Gastrocnemius medialis (tissue), 4 donors: ENCODE results near the gene C10orf95. TPM values are rescaled to one million over a fixed set of nuclear protein-coding genes. Genes with fewer than 3 reads are reported as not detected.

Experiments used
- ATAC-seq, 2 donors: fragments of 150-250 bp; one replicate each; pipeline ENCODE4 v1.9.1; 2016
- DNase-seq, 2 donors: peaks; one replicate each; pipeline ENCODE4 v3.0.0-alpha.2; 2019
- H3K27ac ChIP-seq, 4 donors: fragments of 200-600 bp; sonication (generic); 1 replicate in 1 of 4; 2 replicates in 3 of 4; pipeline ENCODE4 v1.5.1; 2016 to 2018; ENCODE audit warnings: mild to moderate bottlenecking in 2 of 4, moderate library complexity in 1 of 4
- H3K27me3 ChIP-seq, 3 donors: fragments of 200-600 bp; sonication (generic) in 2 of 3; 1 replicate in 1 of 3; 2 replicates in 2 of 3; pipeline versions ENCODE4 v1.5.1 to v1.6.0; 2016 to 2019; ENCODE audit warnings: mild to moderate bottlenecking in 1 of 3, moderate library complexity in 1 of 3
- H3K36me3 ChIP-seq, 2 donors: fragments of 200-600 bp; sonication (generic) in 1 of 2; one replicate each; pipeline ENCODE4 v1.5.1; 2017 to 2018
- H3K4me1 ChIP-seq, 2 donors: fragments of 200-600 bp; sonication (generic) in 1 of 2; one replicate each; pipeline ENCODE4 v1.5.1; 2016 to 2017; ENCODE audit warnings: mild to moderate bottlenecking in 2 of 2
- H3K4me3 ChIP-seq, 4 donors: fragments of 200-600 bp; sonication (generic) in 3 of 4; 1 replicate in 1 of 4; 2 replicates in 3 of 4; pipeline ENCODE4 v1.5.1; 2016 to 2019; ENCODE audit warnings: mild to moderate bottlenecking in 2 of 4
- H3K9me3 ChIP-seq, 3 donors: fragments of 200-600 bp; sonication (generic) in 2 of 3; 1 replicate in 1 of 3; 2 replicates in 2 of 3; pipeline ENCODE4 v1.5.1; 2016 to 2019
- POLR2A ChIP-seq, 2 donors: fragments of 450-650 bp; IDR thresholded peaks; one replicate each; pipeline ENCODE4 v1.6.1; 2017; ENCODE audit warnings: antibody characterized with exemption in 2 of 2, mild to moderate bottlenecking in 2 of 2, moderate library complexity in 2 of 2
- in situ Hi-C, 4 donors: fragments of 200-750 bp; cut with MboI; loops; one replicate each; pipeline versions ENCODE4 v1.15.0 to v1.8.0; 2017; ENCODE audit warnings: low sequenced_read_pairs in 4 of 4
- intact Hi-C: fragments of 100-400 bp; cut with DNase I; formaldehyde crosslinking; loops from one replicate; pipeline ENCODE4 v1.15.1; 2023; ENCODE audit warnings: low total_unique reads
- total RNA-seq, 4 donors: library from RNA; depleted of rRNA; stranded (reverse); fragments of >200 nt; gene quantifications; one replicate each; pipeline versions ENCODE4 v1.1.0 to v1.2.3, GENCODE V29; 2016
- TF ChIP-seq, protein P1 (sequence below), 5 experiments: fragments of 450-650 bp in 3 of 5; fragments of 200-600 bp in 2 of 5; sonication (generic) in 2 of 5; IDR thresholded peaks in 4 of 5; conservative IDR thresholded peaks in 1 of 5; 1 replicate in 4 of 5; 2 replicates in 1 of 5; pipeline ENCODE4 v1.5.1; 2016 to 2019; ENCODE audit warnings: antibody characterized with exemption in 5 of 5, mild to moderate bottlenecking in 3 of 5, moderate library complexity in 3 of 5

Gene C10orf95
- total RNA-seq, 4 donors from 2014 or later = not detected

DNA sequence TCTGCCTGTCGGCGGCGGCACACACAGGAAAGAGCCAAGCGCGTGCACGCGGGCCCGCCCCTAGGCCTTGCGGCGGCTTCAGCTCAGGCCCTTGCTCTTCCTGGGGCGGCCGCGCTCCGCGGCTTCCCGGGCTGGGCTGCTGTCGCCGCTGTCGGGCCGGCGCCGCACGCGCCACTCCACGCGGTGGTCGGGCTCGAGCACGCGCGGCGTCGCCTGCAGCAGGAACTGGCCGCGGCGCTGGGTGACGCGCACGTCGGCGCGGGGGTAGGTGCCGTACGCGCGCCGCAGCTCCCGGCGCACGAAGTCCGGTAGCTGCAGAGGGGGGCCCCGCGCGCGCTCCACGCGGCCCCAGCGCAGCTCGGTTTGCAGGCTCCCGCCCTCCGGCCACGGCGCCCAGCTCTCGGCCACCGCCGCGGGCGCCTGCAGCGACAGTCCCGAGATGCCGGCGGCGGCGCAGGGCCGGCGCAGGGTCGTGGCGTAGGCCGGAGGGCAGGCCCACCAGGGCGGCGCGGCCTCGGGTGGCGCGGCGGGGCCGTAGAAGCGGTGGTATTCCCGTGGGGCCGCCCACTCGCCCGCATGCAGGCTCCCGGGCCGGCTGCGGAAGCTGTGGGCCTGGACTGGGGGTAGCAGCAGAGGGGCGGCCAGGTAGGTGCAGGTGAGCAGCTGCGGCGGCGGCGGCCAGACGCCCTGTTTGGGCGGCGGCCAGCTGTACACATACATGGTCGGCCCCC lies 804 bp downstream of the C10orf95 start:
- in situ Hi-C loops (no loop called here), intact Hi-C loops (loop anchor here (1.0 to 2.0 kb wide), 3 partner anchors 18 to 52 kb away; partner anchors contain the start of gene CUEDC2)
- Histone ChIP-seq H3K27me3 (no peaks in the 10 kb centered on the region), H3K9me3 (no peaks in the 10 kb centered on the region), H3K4me3 (peak overlapping the region; percentile 42 to 98 (median 74)), H3K4me1 (peaks cover 10 to 16% of the 10 kb centered on the region in 2 donors), H3K36me3 (no peaks in the 10 kb centered on the region), H3K27ac (peak overlapping the region; percentile 75 to 93 (median 86))
- ATAC-seq (peak; percentile 84 to 86), DNase-seq (peak; percentile 42 to 75)
- TF ChIP-seq POLR2A (IDR thresholded peaks at IDR 0.05) = peak; percentile 59 to 72
- TF ChIP-seq, protein P1, sequence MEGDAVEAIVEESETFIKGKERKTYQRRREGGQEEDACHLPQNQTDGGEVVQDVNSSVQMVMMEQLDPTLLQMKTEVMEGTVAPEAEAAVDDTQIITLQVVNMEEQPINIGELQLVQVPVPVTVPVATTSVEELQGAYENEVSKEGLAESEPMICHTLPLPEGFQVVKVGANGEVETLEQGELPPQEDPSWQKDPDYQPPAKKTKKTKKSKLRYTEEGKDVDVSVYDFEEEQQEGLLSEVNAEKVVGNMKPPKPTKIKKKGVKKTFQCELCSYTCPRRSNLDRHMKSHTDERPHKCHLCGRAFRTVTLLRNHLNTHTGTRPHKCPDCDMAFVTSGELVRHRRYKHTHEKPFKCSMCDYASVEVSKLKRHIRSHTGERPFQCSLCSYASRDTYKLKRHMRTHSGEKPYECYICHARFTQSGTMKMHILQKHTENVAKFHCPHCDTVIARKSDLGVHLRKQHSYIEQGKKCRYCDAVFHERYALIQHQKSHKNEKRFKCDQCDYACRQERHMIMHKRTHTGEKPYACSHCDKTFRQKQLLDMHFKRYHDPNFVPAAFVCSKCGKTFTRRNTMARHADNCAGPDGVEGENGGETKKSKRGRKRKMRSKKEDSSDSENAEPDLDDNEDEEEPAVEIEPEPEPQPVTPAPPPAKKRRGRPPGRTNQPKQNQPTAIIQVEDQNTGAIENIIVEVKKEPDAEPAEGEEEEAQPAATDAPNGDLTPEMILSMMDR (IDR thresholded peaks at IDR 0.05 in 4 of 5, conservative IDR thresholded peaks at IDR 0.05 in 1 of 5) = peak in 2 of 5 experiments; percentile 6 to 12

DNA sequence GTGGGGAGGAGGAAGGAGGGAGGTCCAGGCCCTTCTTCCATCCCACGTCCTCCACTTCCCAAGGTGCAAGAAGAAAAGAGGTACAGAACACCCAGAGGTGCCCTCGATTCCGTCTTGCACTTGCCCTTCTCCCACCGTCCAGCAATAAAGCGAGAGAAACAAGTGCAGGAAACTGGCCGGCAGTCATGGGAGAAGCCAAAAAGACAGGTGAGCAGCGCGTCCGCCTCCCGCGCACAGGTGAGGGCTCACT lies 1.3 kb downstream of the C10orf95 start:
- peaks cover 10 to 16% of the 10 kb centered on the region in 2 donors for H3K4me1 ChIP-seq
- TF ChIP-seq POLR2A (IDR thresholded peaks at IDR 0.05) = no peak
- TF ChIP-seq, protein P1 (IDR thresholded peaks at IDR 0.05 in 4 of 5, conservative IDR thresholded peaks at IDR 0.05 in 1 of 5) = no peak
- DNase-seq (no peak), ATAC-seq (peak; percentile 4 to 17)
- no peaks in the 10 kb centered on the region for H3K36me3 ChIP-seq
- no peaks in the 10 kb centered on the region for H3K27me3 ChIP-seq
- H3K27ac ChIP-seq = peak overlapping the region; percentile 60 to 93 (median 82)
- in situ Hi-C loops (no loop called here), intact Hi-C loops (loop anchor here (1.0 to 2.0 kb wide), 3 partner anchors 18 to 51 kb away; partner anchors contain the start of gene CUEDC2)
- H3K9me3 ChIP-seq = no peaks in the 10 kb centered on the region
- peak overlapping the region; percentile 42 to 98 (median 74) for H3K4me3 ChIP-seq

DNA sequence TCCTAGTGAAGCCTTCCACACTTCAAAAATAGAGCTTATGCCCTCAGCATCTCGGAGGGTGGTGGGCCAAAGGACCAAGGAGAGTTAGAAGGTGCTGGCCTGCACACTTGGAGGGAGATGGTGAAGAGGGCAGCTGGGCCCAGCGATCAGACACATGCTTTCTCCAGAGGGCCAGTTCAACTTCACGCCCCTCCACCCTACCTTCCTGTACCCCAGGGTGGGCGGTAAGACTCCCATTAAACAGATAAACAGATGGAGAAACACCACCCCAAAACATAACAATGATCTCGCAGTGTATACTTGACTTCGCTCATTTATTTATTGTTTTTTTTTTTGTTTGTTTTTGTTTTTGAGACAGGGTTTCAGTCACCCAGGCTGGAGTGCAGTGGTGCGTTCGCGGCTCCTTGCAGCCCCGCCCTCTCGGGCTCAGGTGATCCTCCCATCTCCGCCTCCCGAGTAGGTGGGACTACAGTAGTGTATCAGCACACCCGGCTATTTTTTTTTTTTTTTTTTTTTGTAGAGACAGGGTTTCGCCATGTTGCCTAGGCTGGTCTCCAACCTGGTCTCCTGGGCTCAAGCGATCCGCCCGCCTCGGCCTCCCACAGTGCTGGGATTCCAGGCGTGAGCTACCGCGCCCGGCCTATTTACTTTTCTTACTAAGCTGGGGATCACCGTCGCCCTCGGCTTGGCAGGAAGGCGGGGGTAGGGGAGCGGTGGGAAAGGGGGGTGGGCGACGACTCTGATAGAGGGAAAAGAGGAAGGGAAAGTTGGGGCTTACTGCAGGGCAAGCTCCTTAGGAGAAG lies 1.8 kb downstream of the C10orf95 start:
- intact Hi-C loops = loop anchor here (1.0 to 2.0 kb wide), 3 partner anchors 17 to 51 kb away; partner anchors contain the start of gene CUEDC2
- ATAC-seq = peak; percentile 16 to 21
- Histone ChIP-seq H3K4me1 (peaks cover 10 to 16% of the 10 kb centered on the region in 2 donors), H3K4me3 (peak overlapping the region; percentile 42 to 98 (median 74)), H3K27me3 (no peaks in the 10 kb centered on the region), H3K9me3 (no peaks in the 10 kb centered on the region), H3K36me3 (no peaks in the 10 kb centered on the region), H3K27ac (peak overlapping the region; percentile 60 to 93 (median 82))
- no peak for TF ChIP-seq POLR2A (IDR thresholded peaks at IDR 0.05)
- TF ChIP-seq, protein P1 (IDR thresholded peaks at IDR 0.05 in 4 of 5, conservative IDR thresholded peaks at IDR 0.05 in 1 of 5) = no peak
- in situ Hi-C loops = no loop called here
- peak in 1 of 2 donors; percentile 52 for DNase-seq

DNA sequence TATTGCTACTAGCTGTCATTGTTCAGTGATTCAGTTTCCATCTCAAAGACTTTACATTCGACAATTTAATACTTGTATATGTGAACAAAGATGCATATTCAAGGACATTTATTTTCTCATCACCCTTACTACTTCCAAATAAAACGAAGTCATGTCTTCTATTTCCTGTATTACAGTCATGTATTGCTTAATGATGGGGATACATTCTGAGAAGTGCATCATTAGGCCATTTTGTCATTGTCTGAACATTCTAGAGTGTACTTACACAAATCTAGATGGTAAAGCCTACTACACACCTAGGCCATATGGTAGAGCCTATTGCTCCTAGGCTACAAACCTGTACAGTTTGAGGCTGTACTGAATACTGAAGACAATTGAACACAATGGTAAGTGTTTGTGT lies 6.5 kb downstream of the C10orf95 start:
- H3K27ac ChIP-seq = no peak overlapping the region
- no peaks in the 10 kb centered on the region for H3K9me3 ChIP-seq
- no peaks in the 10 kb centered on the region for H3K27me3 ChIP-seq
- no peak for ATAC-seq
- intact Hi-C loops (no loop called here), in situ Hi-C loops (no loop called here)
- no peak for DNase-seq
- peaks cover 0 to 3% of the 10 kb centered on the region in 2 donors for H3K4me1 ChIP-seq
- no peak overlapping the region for H3K4me3 ChIP-seq
- no peaks in the 10 kb centered on the region for H3K36me3 ChIP-seq
- TF ChIP-seq POLR2A (IDR thresholded peaks at IDR 0.05) = no peak

DNA sequence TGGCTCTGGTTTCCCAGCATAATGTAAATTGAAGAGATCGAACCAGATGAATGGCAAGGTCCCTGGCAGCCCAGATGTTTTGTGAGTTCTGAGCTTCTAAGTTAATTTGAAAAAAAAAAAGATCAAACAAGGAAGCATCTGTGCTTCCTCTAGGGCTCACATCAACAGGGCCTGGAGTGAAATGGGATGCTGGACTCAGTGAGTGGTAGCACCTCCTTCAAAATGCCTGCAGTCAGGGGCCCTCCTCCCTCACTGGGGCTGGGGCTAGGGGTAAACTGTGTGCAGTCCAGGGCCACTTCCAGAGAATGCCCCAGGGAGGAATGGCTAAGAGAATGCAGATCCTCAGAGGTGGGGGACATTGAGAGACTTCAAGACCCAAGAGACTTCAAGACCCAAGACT lies 13.0 kb downstream of the C10orf95 start:
- no peak overlapping the region for H3K4me3 ChIP-seq
- DNase-seq (no peak), ATAC-seq (no peak)
- no peaks in the 10 kb centered on the region for H3K4me1 ChIP-seq
- intact Hi-C loops = no loop called here
- H3K36me3 ChIP-seq = no peaks in the 10 kb centered on the region
- TF ChIP-seq POLR2A (IDR thresholded peaks at IDR 0.05) = no peak
- TF ChIP-seq, protein P1 (IDR thresholded peaks at IDR 0.05 in 4 of 5, conservative IDR thresholded peaks at IDR 0.05 in 1 of 5) = no peak
- no peak overlapping the region for H3K27ac ChIP-seq
- H3K27me3 ChIP-seq = peaks cover 6 to 11% (median 9%) of the 10 kb centered on the region in 3 donors
- no peaks in the 10 kb centered on the region for H3K9me3 ChIP-seq
- in situ Hi-C loops = no loop called here
